ENCODE results near the gene OR4D11.

OR4D11 gene

DNA sequence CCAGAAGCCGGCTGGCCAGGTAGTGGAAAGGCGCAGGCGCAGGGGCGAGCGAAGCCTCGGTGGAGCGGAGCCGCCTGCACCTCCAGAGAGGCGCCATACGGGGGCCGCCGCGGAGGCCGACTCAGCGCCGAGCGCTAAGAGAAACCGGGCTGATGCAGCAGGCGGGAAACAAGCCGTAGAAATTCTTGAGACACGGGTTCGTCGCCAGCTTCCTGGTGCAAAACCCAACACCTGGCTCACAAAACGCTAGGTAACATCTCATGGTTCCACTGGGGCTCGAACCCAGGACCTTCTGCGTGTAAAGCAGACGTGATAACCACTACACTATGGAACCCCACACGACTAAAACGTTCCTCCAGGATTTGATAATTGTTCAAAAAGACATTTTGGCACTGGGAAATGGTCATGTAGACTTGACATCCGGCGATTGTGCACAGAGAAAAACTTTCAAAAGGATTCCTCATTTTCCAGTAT is 47.0 kb downstream of the OR4D11 start:
- peak; percentile 77 for DNase-seq

DNA sequence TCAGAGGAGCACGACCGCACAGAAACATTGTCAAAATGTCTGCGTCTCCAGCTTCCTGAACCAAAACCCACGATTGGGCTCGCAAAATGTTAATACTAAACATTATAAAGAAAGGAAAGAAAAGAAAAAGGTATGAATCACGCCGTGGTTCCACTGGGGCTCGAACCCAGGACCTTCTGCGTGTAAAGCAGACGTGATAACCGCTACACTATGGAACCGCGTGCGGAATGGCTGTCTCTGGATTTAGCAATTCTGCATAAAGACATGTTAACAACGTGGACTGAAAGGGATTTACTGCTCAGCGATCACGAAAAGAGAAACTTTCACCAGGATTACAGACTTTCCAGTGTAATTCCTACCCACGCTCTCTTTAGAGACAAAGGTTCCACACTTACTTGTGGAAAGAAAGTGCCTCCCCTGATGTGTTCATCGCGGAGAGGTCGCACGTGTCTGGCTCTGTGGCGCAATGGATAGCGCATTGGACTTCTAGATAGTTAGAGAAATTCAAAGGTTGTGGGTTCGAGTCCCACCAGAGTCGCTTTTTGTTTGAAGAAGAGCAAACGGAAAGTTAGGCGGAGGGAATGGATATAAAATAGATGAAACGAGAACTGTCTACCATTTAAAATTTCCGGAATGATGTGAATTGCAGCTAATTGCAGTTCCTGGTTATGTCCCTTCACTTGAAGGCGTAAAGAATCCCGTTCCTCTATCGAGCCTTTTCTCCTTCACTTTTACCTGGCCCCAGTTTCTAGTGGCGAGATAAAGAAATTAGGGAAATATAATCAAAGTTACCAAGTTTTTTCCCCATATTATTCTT is 47.7 kb downstream of the OR4D11 start:
- DNase-seq: peak; percentile 79

DNA sequence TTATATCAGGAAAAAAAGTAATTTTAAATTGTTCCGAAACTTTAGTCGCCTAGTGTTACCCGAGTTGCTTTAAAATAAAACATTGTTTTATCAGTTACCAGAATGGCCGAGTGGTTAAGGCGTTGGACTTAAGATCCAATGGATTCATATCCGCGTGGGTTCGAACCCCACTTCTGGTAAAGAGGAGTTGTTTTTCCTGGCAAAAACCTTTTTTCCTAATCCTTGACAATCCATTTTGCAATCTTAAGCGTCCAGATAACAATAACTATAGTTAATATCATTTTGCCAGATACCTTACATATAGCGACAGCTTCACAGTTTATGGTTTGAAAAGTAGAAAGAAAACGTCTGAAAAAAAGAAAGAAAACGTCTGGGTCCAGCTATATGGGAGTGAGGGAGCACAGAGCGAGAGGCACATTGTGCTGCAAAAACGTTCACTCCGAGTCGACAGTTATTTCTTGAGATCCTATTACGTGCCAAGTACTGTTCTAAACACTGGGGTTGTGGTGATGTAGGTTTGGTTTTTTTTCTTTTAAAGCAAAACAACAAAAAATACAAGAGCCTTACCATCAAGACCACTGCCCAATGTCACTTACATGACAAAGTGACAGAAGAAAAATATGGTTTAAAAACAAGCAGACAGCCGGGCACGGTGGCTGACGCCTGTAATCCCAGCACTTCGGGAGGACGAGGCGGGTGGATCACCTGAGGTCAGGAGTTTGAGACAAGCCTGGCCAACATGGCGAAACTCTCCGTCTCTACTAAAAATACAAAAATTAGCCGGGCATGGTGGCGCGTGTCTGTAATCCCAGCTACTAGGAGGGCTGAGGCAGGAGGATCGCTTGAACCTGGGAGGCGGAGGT is 48.5 kb downstream of the OR4D11 start:
- DNase-seq: no peak

DNA sequence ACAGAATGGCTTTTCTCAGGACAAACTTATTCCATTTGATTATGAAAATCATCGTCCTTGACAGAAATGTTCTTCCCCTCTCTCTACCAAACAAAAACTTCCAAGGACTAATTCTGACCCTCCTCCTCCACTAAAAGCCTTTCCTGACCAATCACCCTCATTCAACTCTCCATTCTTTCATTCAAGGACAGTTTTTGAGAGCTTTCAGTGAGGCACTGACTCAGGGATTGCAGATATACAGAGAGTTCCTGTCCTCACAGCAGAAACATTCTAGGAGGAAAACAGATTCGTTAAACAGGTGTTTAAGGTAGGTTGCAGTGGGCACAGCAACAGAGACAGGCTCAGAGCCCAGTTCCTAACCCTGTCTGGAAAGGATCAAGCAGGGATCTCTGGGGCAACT is 49.5 kb downstream of the OR4D11 start:
- DNase-seq: no peak

DNA sequence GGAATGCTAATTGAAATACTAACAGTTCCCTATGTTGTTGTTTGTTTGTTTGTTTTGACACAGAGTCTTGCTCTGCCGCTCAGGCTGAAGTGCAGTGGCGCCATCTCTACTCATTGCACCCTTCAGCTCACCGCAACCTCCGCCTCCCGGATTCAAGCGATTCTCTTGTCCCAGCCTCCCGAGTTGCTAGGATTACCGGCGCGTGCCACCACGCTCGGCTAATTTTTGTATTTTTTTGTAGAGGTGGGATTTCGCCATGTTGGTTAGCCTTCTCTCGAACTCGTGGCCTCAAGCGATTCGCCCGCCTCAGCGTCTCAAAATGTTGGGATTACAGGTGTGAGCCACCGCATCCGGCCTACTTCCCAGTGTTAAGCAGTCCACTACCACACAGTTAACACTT is 49.9 kb downstream of the OR4D11 start:
- DNase-seq: no peak

All from activated T-cell treated with anti-CD3 and anti-CD28 coated beads for 4 hours (primary cell).